HG03575 (cell line): ENCODE measurements around the gene CDCA8.
"Not testable (repeated sequence)": the region's sequence is repeated elsewhere in the genome, so short reads cannot be mapped to it uniquely, and the experiment has no call there.

Experiments
- ATAC-seq: cut with Tn5 transposase; IDR thresholded peaks from one replicate; pipeline ENCODE4 v1.9.1; 2021; ENCODE audit not compliant: unreplicated experiment, insufficient number of reproducible peaks, low FRiP score; ENCODE audit errors: extremely low read depth

The CDCA8 gene

GRCh38 chr1:37671261-37671660 lies 21.1 kb upstream of the CDCA8 start:
- no peak for ATAC-seq

- no peak for ATAC-seq
These were observed 20.0 kb upstream of the CDCA8 start for GRCh38 chr1:37672136-37672870.

DNA sequence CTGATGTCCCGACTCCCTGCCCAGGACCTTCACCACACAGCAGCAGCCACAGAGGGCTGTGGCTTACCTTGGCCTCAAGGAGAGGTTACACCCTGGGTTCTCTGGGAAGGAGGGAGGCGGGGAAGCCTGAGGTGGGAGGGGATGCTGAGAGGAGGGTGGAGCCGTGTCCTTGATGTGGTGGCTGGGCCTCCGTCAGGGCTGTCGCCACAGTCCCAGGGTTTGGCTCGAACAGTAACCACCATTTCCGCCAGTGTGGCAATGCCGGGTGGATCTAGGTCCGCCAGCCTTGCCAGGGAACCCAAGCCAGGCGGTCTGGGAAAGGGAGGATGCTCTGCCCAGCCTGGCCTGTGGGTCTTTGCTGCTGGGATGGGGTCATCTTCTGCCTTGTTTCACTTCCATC lies 18.4 kb upstream of the CDCA8 start:
- no peak for ATAC-seq

- no peak for ATAC-seq
These were observed 15.8 kb upstream of the CDCA8 start for GRCh38 chr1:37676281-37677142.

DNA sequence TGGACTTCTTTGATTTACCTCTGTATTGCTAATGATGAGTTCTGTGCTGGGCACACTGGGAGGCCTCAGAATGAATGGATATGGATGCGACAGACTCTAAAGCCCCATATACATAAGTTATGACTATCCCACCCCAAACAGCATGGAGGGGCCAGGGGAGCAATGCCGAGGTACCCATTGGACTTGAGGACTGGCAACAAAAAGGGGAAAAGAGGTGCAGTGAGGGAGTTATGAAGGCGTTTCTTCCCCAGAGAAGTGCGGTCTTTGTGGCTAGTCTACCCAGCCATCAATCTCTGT lies 15.2 kb upstream of the CDCA8 start:
- no peak for ATAC-seq

DNA sequence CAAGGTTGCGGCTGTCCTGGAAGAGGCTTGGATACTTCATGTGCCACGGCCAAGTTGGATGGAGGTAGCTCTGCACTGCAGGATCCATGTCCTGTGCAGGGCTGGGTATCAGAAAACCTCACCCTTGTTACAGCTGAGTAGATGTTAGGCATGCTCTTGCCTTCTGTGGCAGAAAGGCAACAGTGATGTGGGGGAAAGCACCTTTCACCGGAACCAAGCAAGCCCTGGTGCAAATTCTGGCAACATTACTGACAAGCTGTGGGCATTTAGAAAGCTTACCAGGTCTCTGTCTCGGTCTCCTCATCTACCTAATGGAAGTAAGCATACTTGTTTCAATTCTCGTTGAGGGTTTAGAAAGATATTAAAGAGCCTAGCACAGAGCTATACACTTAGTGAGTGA lies 14.5 kb upstream of the CDCA8 start:
- ATAC-seq: no peak

GRCh38 chr1:37680933-37681332 lies 11.4 kb upstream of the CDCA8 start:
- ATAC-seq: no peak

DNA sequence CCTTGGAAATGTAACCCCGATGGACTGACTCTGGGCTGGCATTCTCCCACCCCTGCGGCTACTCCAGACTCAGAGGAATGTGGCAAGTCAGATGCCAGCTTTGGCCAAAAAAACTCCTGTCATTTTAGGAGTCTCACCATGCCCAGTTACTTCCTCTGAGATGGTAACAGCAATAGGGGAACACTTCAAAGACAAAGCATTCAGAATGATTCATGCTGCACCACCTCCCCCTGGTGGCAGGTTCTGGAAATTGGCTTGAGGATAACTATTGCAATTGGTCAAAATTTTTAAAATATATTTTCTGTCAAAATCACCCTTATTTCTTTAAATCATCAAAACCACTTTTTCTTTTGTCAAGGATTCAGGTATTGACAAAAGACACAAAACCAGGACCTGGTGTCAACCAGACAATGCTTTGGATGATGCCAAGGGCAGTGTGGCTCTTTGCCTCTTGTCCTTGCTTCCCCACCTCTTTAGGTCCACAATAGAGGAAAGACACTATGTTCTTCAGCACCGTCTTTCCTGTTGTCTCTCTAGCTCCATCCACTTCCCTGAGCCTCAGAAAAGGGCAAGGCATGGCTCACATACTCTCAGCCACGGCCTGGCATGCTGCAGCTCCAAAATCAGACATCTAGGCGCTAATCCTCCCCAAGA lies 9.9 kb upstream of the CDCA8 start:
- ATAC-seq: no peak

- not testable (repeated sequence) for ATAC-seq
These were observed 8.1 kb upstream of the CDCA8 start for GRCh38 chr1:37684182-37684581.

- ATAC-seq: no peak
These were observed 6.6 kb upstream of the CDCA8 start for GRCh38 chr1:37685722-37686121.

DNA sequence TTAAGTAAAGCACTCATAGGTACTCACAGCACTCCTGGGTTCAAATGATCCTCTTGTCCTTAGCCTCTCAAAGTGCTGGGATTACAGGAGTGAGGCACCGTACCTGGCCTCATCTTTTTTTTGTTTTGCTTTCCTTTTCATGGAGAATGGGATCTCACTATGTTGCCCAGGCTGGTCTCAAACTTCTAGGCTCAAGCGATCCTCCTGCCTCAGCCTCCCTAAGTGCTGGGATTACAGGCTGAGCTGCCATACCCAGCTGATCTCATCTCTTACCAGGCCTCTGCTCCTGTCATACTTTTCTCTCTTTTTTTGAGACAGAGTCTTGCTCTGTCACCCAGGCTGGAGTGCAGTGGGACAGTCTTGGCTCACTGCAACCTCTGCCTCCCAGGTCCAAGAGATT lies 4.6 kb upstream of the CDCA8 start:
- not testable (repeated sequence) for ATAC-seq

GRCh38 chr1:37688926-37689325 lies 3.4 kb upstream of the CDCA8 start:
- no peak for ATAC-seq

DNA sequence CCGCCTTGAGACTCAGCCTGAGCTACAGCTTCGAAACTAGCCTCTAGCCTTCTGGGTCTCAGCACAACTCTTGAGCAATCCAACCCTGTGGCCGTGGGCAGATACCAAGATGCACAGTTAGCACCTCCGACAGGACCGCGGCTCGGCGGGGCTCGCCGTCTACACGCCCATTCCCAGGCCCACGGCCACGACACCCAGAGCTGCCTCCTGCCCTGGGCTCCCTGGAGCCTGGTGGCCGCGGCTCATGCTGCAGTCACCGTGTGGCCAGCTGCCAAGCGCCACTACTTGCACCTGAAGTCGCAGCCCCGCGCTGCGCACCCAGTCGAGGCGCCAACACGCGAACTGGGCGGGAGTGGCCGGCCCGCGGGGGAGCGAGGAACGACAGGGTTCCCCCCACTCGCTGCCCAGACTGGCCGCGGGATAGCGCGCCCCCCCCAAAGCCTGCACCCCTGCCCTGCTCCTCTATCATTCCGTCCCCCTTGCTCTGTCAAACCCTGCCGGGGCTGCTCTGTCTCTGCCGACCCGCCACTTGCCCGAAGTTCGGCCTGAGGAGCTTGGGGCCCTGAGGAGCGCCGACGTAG lies 729 bp upstream of the CDCA8 start:
- no peak for ATAC-seq

DNA sequence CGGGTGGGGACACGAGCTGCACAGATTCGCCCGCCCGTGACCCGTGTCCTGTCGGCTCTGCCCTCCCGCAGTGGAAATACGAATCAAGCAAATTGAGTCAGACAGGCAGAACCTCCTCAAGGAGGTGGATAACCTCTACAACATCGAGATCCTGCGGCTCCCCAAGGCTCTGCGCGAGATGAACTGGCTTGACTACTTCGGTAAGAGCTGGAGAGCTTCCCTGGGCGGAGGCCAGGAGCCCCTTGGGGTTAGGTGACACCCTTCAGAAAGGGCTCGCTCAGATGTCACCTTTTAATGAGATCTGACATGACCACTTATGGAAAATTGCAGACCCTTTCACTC lies 489 bp downstream of the CDCA8 start:
- ATAC-seq: no peak

- ATAC-seq: no peak
These were observed 4.8 kb downstream of the CDCA8 start for GRCh38 chr1:37697090-37697489.

DNA sequence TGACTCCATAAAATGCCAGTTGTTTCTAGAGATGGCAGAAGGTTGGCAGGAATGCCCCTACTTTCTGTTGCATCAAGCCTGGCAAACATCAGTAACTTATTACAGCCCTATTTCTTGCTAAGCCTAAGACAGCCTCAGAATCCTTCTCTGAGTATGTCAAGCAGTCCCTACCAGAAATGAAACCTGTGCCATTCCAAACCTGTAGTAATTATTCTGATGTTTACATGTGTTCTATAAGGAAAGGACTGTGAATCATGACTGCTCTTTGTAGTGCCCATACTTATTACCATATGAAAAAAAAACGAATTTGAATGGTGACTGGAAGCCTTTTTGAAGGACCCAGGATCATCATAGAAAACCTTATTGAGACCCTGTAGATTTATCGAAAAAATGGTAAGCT lies 5.4 kb downstream of the CDCA8 start:
- no peak for ATAC-seq

- no peak for ATAC-seq
These were observed 6.8 kb downstream of the CDCA8 start for GRCh38 chr1:37699147-37699546.

- ATAC-seq: no peak
These were observed 8.7 kb downstream of the CDCA8 start for GRCh38 chr1:37701051-37701450.

DNA sequence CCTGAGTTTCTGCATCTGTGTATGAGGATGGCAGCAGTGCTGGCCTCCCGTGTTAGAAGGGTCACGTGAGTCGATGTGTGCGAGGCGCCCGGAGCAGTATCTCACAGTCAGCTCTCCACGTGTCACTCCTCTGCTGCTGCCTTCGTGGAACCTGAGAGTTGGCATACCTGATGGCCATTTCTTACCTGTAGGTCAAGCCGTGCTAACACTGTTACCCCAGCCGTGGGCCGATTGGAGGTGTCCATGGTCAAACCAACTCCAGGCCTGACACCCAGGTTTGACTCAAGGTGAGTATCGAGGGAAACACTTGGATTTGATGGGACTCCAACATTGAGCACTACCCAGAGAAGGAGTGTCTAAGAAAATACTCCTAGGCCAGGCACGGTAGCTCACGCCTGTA lies 10.7 kb downstream of the CDCA8 start:
- ATAC-seq: no peak

DNA sequence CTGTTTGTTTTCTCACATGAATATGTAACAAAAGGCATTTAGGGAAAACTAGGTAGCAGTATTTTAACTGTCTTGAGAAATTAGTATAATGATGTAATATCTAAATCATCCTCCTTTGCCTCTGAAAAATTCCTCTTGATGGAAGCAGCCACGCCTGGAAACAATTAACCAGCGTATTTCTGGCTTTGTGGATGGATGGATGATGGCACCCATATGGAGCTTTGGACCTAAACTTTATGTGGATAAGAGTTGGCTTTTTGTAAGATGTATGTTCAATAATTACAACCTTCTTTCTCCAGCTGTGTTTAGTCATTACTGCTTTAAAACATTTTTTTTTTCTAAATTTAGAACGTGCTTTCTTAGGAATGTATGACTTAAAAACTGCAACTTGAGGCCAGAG lies 12.7 kb downstream of the CDCA8 start:
- ATAC-seq: no peak
